Peyer's patch (tissue), 4 donors: ENCODE data around the gene DHFR. TPM values are rescaled to one million over a fixed set of nuclear protein-coding genes. Genes with fewer than 3 reads are reported as not detected.
"Not testable (repeated sequence)": the region's sequence is repeated elsewhere in the genome, so short reads cannot be mapped to it uniquely, and the experiment has no call there.

Experiments
- DNase-seq, 3 donors: peaks; one replicate each; pipeline ENCODE4 v3.0.0-alpha.2; 2017 to 2019
- H3K27ac ChIP-seq, 4 donors: fragments of 200-600 bp; sonication (generic); one replicate each; pipeline ENCODE4 v1.5.1; 2016 to 2019
- H3K27me3 ChIP-seq, 2 donors: fragments of 200-600 bp; sonication (generic); one replicate each; pipeline ENCODE4 v1.5.1; 2019
- H3K36me3 ChIP-seq, 3 donors: fragments of 200-600 bp; sonication (generic); one replicate each; pipeline ENCODE4 v1.5.1; 2016 to 2019
- H3K4me1 ChIP-seq, 4 donors: fragments of 200-600 bp; sonication (generic); one replicate each; pipeline ENCODE4 v1.5.1; 2016 to 2019
- H3K4me3 ChIP-seq, 4 donors: fragments of 200-600 bp; sonication (generic); 1 replicate in 3 of 4; 2 replicates in 1 of 4; pipeline ENCODE4 v1.5.1; 2016 to 2019; ENCODE audit warnings: mild to moderate bottlenecking in 1 of 4
- H3K9me3 ChIP-seq, 4 donors: fragments of 200-600 bp; sonication (generic); one replicate each; pipeline ENCODE4 v1.5.1; 2016 to 2019; ENCODE audit warnings: mild to moderate bottlenecking in 1 of 4
- POLR2A ChIP-seq, 2 donors: fragments of 450-650 bp; IDR thresholded peaks; one replicate each; pipeline ENCODE4 v1.5.1; 2017; ENCODE audit warnings: antibody characterized with exemption in 2 of 2, mild to moderate bottlenecking in 2 of 2, moderate library complexity in 2 of 2
- total RNA-seq, 4 donors: library from RNA; depleted of rRNA; stranded (reverse); fragments of >200 nt; gene quantifications; one replicate each; pipeline ENCODE4 v1.1.0, GENCODE V29; 2016
- TF ChIP-seq, protein P1 (sequence below), 6 experiments: fragments of 450-650 bp in 4 of 6; fragments of 200-600 bp in 2 of 6; sonication (generic) in 1 of 6; IDR thresholded peaks; one replicate each; pipeline ENCODE4 v1.5.1; 2017 to 2019; ENCODE audit warnings: antibody characterized with exemption in 6 of 6, mild to moderate bottlenecking in 3 of 6, moderate library complexity in 1 of 6

Gene DHFR
- total RNA-seq, 4 donors from 2014 or later, result 19.5 to 42.6 (median 24.9) TPM

DNA sequence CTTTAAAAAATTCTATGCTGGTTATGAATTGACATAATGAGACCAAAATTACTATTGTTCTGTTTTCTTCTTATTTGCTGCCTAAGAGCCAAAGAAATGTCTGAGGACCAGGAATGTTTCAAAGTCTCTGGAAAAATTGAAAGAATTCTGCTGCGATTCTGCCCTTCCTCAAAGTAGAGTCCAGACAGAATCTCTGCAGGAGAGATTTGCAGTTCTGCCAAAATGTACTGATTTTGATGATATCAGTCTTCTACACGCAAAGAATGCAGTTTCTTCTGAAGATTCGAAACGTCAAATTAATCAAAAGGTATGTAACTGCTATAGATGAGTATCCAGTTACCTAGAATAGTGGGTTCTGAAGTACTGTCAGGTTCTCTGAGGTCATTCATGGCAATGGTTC lies 10.3 kb upstream of the DHFR start:
- TF ChIP-seq POLR2A (IDR thresholded peaks at IDR 0.05), result no peak
- TF ChIP-seq, protein P1, sequence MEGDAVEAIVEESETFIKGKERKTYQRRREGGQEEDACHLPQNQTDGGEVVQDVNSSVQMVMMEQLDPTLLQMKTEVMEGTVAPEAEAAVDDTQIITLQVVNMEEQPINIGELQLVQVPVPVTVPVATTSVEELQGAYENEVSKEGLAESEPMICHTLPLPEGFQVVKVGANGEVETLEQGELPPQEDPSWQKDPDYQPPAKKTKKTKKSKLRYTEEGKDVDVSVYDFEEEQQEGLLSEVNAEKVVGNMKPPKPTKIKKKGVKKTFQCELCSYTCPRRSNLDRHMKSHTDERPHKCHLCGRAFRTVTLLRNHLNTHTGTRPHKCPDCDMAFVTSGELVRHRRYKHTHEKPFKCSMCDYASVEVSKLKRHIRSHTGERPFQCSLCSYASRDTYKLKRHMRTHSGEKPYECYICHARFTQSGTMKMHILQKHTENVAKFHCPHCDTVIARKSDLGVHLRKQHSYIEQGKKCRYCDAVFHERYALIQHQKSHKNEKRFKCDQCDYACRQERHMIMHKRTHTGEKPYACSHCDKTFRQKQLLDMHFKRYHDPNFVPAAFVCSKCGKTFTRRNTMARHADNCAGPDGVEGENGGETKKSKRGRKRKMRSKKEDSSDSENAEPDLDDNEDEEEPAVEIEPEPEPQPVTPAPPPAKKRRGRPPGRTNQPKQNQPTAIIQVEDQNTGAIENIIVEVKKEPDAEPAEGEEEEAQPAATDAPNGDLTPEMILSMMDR (IDR thresholded peaks at IDR 0.05), result no peak
- no peaks in the 10 kb centered on the region for H3K9me3 ChIP-seq
- H3K36me3 ChIP-seq, result peaks cover 0 to 39% (median 0%) of the 10 kb centered on the region in 3 donors
- DNase-seq, result no peak
- no peak overlapping the region for H3K4me3 ChIP-seq
- H3K4me1 ChIP-seq, result no peaks in the 10 kb centered on the region
- H3K27ac ChIP-seq, result no peak overlapping the region
- no peaks in the 10 kb centered on the region for H3K27me3 ChIP-seq

DNA sequence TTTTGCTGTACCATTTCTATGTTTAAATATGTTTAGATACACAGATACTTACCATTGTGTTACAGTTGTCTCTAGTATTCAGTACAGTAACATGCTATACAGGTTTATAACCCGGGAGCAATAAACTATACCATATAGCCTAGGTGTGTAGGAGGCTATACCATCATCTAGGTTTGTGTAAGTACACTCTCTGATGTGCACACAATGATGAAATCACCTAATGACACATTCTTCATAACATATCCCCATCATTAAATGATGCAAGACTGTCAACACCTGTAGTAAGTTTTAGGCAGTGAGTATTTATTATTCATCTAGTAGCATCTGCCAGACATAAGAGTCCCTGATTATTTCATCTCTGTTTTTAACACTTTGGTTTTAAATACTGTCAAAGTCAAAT lies 7.3 kb upstream of the DHFR start:
- Histone ChIP-seq H3K27me3 (no peaks in the 10 kb centered on the region), H3K4me1 (no peaks in the 10 kb centered on the region), H3K36me3 (peaks cover 0 to 64% (median 0%) of the 10 kb centered on the region in 3 donors), H3K9me3 (no peaks in the 10 kb centered on the region), H3K27ac (no peak overlapping the region), H3K4me3 (no peak overlapping the region)
- DNase-seq, result no peak
- TF ChIP-seq POLR2A (IDR thresholded peaks at IDR 0.05), result no peak
- TF ChIP-seq, protein P1 (IDR thresholded peaks at IDR 0.05), result no peak

DNA sequence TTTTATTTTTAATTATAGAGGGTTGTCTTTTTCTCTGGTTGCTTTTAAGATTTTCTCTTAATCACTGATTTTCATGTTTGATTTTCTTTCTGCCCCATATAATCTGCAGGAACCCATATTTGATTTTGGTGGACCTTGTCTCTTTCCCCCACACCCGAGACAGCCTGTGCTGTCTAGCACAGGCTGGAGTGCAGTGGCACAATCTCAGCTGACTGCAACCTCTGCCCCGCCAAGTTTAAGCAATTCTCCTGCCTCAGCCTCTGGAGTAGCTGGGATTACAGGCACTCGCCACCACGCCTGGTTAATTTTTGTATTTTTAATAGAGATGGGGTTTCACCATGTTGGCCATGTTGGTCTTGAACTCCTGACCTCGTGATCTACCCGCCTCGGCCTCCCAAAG lies 5.9 kb upstream of the DHFR start:
- H3K4me1 ChIP-seq, H3K27me3 ChIP-seq, H3K4me3 ChIP-seq, DNase-seq, H3K27ac ChIP-seq, H3K9me3 ChIP-seq: not testable (repeated sequence)
- peaks cover 0 to 53% (median 0%) of the 10 kb centered on the region in 3 donors for H3K36me3 ChIP-seq

DNA sequence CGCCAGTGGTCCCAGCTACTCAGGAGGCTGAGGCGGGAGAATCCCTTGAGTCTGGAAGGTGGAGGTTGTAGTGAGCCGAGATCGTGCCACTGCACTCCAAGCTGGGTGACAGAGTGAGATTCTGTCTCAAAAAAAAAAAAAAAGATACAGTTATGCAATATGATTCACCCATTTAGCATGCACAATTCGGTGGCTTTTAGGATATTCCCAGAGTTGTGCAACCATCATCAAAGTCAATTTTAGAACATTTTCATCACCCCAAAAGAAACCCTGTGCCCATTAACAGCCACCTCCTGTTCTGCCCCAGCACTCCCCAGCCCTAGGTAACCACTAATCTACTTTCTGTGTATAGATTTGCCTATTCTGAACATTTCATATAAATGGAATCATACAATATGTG lies 4.3 kb upstream of the DHFR start:
- Histone ChIP-seq H3K36me3 (peaks cover 0 to 45% (median 0%) of the 10 kb centered on the region in 3 donors), H3K27me3 (no peaks in the 10 kb centered on the region), H3K4me1 (peaks cover under 1 to 6% (median 5%) of the 10 kb centered on the region in 4 donors), H3K27ac (no peak overlapping the region), H3K9me3 (no peaks in the 10 kb centered on the region), H3K4me3 (no peak overlapping the region)
- no peak for DNase-seq
- TF ChIP-seq, protein P1 (IDR thresholded peaks at IDR 0.05), result no peak
- no peak for TF ChIP-seq POLR2A (IDR thresholded peaks at IDR 0.05)

- TF ChIP-seq, protein P1 (IDR thresholded peaks at IDR 0.05), result no peak
- no peak for TF ChIP-seq POLR2A (IDR thresholded peaks at IDR 0.05)
- Histone ChIP-seq H3K36me3 (peaks cover 0 to 39% (median 0%) of the 10 kb centered on the region in 3 donors), H3K4me1 (peaks cover 5 to 10% (median 7%) of the 10 kb centered on the region in 4 donors)
These were observed 1.6 kb upstream of the DHFR start for GRCh38 chr5:80656425-80656824.

DNA sequence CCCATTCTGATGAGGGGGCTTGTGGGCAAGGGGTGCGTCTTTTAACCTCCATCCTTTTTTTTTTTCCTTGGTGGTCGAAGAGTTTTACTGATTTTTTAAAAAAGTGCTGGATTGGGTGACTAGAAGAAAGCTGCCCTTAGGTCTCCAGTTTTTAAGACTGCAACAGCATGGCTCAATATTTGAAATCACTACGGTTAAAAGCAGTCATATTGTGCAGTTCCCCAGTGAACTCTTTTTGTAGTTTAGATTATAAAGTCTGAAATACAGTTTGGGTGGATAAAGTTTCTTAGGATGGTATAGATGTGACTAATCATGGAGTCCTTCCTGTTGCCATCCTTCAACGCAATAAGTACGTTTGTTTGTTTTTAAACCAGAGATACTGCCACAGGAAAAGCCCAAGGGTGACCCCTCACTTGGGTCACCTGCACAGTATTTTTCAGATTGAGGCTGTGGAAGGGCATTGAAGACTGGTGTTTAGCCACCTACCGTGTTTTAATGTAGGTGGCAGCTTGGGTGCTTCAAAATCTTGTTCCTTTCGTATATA lies 520 bp upstream of the DHFR start:
- TF ChIP-seq POLR2A (IDR thresholded peaks at IDR 0.05), result peak in 1 of 2 donors; percentile 10
- TF ChIP-seq, protein P1 (IDR thresholded peaks at IDR 0.05), result no peak
- peaks cover 0 to 34% (median 0%) of the 10 kb centered on the region in 3 donors for H3K36me3 ChIP-seq
- H3K9me3 ChIP-seq, result no peaks in the 10 kb centered on the region
- no peak for DNase-seq
- H3K27ac ChIP-seq, result peak overlapping the region; percentile 92 to 99 (median 97)
- peak overlapping the region; percentile 79 to 97 (median 88) for H3K4me3 ChIP-seq
- H3K27me3 ChIP-seq, result no peaks in the 10 kb centered on the region
- peaks cover 5 to 10% (median 7%) of the 10 kb centered on the region in 4 donors for H3K4me1 ChIP-seq

More at GRCh38 chr5:80656425-80656824, 1.6 kb upstream of the DHFR start:
- Histone ChIP-seq H3K27ac (no peak overlapping the region), H3K4me3 (no peak overlapping the region), H3K27me3 (no peaks in the 10 kb centered on the region), H3K9me3 (no peaks in the 10 kb centered on the region)
- no peak for DNase-seq
